Activated CD4-positive, alpha-beta memory T cell treated with anti-CD3 and anti-CD28 coated beads for 36 hours (primary cell): ENCODE results near the gene IFNGR2. TPM values are rescaled to one million over a fixed set of nuclear protein-coding genes. Genes with fewer than 3 reads are reported as not detected.
"Not testable (repeated sequence)": the region's sequence is repeated elsewhere in the genome, so short reads cannot be mapped to it uniquely, and the experiment has no call there.

Experiments
- CTCF ChIA-PET: fragments of 350-600 bp; sonication (Branson Sonifier 250); formaldehyde crosslinking; loops from one replicate; lab custom pipeline; 2021; ENCODE audit warnings: antibody characterized with exemption, inconsistent platforms; lab: Charles Lee
- POLR2A ChIA-PET: fragments of 350-600 bp; sonication (Branson Sonifier 250); formaldehyde crosslinking; loops from one replicate; lab custom pipeline; 2021; ENCODE audit warnings: antibody characterized with exemption; lab: Charles Lee
- DNase-seq: peaks from one replicate; pipeline ENCODE4 v3.0.0-alpha.2; 2020
- H3K27ac Mint-ChIP-seq: one replicate; pipeline ENCODE4 v1.8.0; 2021; ENCODE audit warnings: mixed read lengths
- H3K27me3 Mint-ChIP-seq: one replicate; pipeline ENCODE4 v1.8.0; 2021; ENCODE audit warnings: mixed read lengths
- H3K36me3 Mint-ChIP-seq: one replicate; pipeline ENCODE4 v1.8.0; 2021; ENCODE audit warnings: mixed read lengths
- H3K4me1 Mint-ChIP-seq: one replicate; pipeline ENCODE4 v1.8.0; 2021; ENCODE audit warnings: low read depth, mixed read lengths
- H3K4me3 Mint-ChIP-seq: one replicate; pipeline ENCODE4 v1.8.0; 2021; ENCODE audit warnings: mild to moderate bottlenecking, mixed read lengths
- H3K9me3 Mint-ChIP-seq: one replicate; pipeline ENCODE4 v1.8.0; 2021; ENCODE audit warnings: mixed read lengths
- intact Hi-C: fragments of 100-400 bp; cut with micrococcal nuclease; formaldehyde crosslinking; loops from one replicate; pipeline ENCODE4 v1.15.1; 2023
- total RNA-seq, 2 experiments: library from RNA; stranded (reverse); gene quantifications; one replicate each; pipeline ENCODE4 v1.2.3, GENCODE V29; 2021

IFNGR2 gene
- total RNA-seq, 2 experiments from 2014 or later, result 14.3 to 17.0 TPM

- intact Hi-C loops, result loop anchor here (2.0 kb wide), 1 partner anchor 62 kb away; no protein-coding TSS in a partner anchor
- no peak overlapping the region for H3K4me3 Mint-ChIP-seq
- no peaks in the 10 kb centered on the region for H3K27me3 Mint-ChIP-seq
- no peak for DNase-seq
- POLR2A ChIA-PET, result interaction anchor here (1.0 kb wide), 1 partner anchor 10 kb away, joined by 4 read pairs; no protein-coding TSS in a partner anchor
- CTCF ChIA-PET, result interaction anchor here (0.6 to 6.6 kb wide), 43 partner anchors 9 to 687 kb away, joined by 3 to 72 read pairs (median 5); partner anchors contain the start of genes IFNAR1, IL10RB and TMEM50B
- no peak overlapping the region for H3K27ac Mint-ChIP-seq
- H3K4me1 Mint-ChIP-seq, result peaks cover 3% of the 10 kb centered on the region
- no peaks in the 10 kb centered on the region for H3K9me3 Mint-ChIP-seq
- peaks cover 2% of the 10 kb centered on the region for H3K36me3 Mint-ChIP-seq
Measured at GRCh38 chr21:33444499-33444898, 41.3 kb downstream of the IFNGR2 start.

- H3K27me3 Mint-ChIP-seq, H3K27ac Mint-ChIP-seq, DNase-seq, intact Hi-C loops, H3K9me3 Mint-ChIP-seq, POLR2A ChIA-PET, H3K36me3 Mint-ChIP-seq, H3K4me1 Mint-ChIP-seq, H3K4me3 Mint-ChIP-seq: not testable (repeated sequence)
- CTCF ChIA-PET, result interaction anchor here (0.7 to 6.6 kb wide), 8 partner anchors 8 to 319 kb away, joined by 3 to 72 read pairs (median 8); partner anchors contain the start of gene IFNAR1
Measured at GRCh38 chr21:33446620-33447019, 43.4 kb downstream of the IFNGR2 start.

DNA sequence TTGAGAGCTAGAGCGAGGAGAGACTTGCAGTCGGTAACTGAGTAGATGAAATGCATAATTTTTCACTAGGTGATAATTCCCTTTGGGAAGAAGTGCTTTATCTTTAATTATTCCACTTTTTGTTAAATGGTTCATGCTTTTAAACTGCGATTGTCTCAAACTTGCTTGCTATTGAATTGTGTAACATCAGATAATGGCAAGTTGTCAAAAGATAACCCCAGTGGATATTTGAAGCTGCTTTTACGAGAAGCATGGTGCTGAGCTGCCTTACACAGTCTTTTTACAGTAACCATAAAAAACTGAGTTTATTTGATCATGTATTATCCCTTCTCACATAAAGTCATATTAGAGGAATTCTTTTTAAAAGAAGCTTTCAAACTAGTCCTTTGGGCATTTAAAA lies 46.4 kb downstream of the IFNGR2 start:
- DNase-seq, result no peak
- intact Hi-C loops, result no loop called here
- no peak overlapping the region for H3K4me3 Mint-ChIP-seq
- CTCF ChIA-PET, result interaction anchor here (0.7 to 1.3 kb wide), 3 partner anchors 242 to 253 kb away, joined by 3 to 9 read pairs (median 5); no protein-coding TSS in a partner anchor
- H3K27me3 Mint-ChIP-seq, result no peaks in the 10 kb centered on the region
- H3K27ac Mint-ChIP-seq, result no peak overlapping the region
- POLR2A ChIA-PET, result no interaction called here
- peaks cover 3% of the 10 kb centered on the region for H3K36me3 Mint-ChIP-seq
- H3K9me3 Mint-ChIP-seq, result no peaks in the 10 kb centered on the region
- H3K4me1 Mint-ChIP-seq, result peaks cover 3% of the 10 kb centered on the region

DNA sequence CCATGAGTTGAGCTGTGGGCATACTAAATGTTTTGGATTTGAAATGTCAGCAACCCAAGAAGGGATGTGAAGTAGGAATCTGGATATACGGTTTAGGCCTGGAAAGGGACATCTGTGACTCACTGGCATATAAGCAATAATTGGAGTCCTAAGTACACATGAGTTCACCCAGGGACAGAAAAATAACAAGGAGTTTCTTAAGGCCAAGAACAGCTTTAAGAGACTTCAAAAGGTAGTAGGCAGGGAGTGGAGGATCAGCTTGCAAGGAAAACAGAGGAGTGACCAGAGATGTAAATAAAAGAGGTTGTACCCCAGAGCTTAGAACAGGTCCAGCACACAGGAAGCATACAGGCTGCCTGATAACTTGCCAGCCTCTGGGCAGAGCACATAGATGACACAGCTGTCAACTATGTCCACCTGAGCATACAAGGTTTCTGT lies 48.4 kb downstream of the IFNGR2 start:
- POLR2A ChIA-PET, result no interaction called here
- H3K27me3 Mint-ChIP-seq, result no peaks in the 10 kb centered on the region
- CTCF ChIA-PET, result interaction anchor here (0.8 to 1.2 kb wide), 2 partner anchors 154 to 255 kb away, joined by 3 read pairs; no protein-coding TSS in a partner anchor

GRCh38 chr21:33452362-33452761 lies 49.1 kb downstream of the IFNGR2 start:
- no peak overlapping the region for H3K27ac Mint-ChIP-seq
- peaks cover 5% of the 10 kb centered on the region for H3K36me3 Mint-ChIP-seq
- H3K4me1 Mint-ChIP-seq, result no peaks in the 10 kb centered on the region
- intact Hi-C loops, result no loop called here
- no peaks in the 10 kb centered on the region for H3K27me3 Mint-ChIP-seq
- POLR2A ChIA-PET, result no interaction called here
- CTCF ChIA-PET, result interaction anchor here (1.2 kb wide), 1 partner anchor 154 kb away, joined by 3 read pairs; no protein-coding TSS in a partner anchor
- no peak for DNase-seq
- no peaks in the 10 kb centered on the region for H3K9me3 Mint-ChIP-seq
- H3K4me3 Mint-ChIP-seq, result no peak overlapping the region

More for the DNA sequence above, 48.4 kb downstream of the IFNGR2 start:
- Mint-ChIP-seq H3K27ac (no peak overlapping the region), H3K4me1 (no peaks in the 10 kb centered on the region), H3K4me3 (no peak overlapping the region), H3K9me3 (no peaks in the 10 kb centered on the region), H3K36me3 (peaks cover 5% of the 10 kb centered on the region)
- no peak for DNase-seq
- intact Hi-C loops, result no loop called here

GRCh38 chr21:33455686-33456446 lies 52.7 kb downstream of the IFNGR2 start:
- intact Hi-C loops, result no loop called here
- no peak for DNase-seq
- H3K27me3 Mint-ChIP-seq, result no peaks in the 10 kb centered on the region
- no peak overlapping the region for H3K27ac Mint-ChIP-seq
- ChIA-PET POLR2A (no interaction called here), CTCF (interaction anchor here (1.3 to 1.9 kb wide), 2 partner anchors 10 to 259 kb away, joined by 4 to 7 read pairs; no protein-coding TSS in a partner anchor)
- no peaks in the 10 kb centered on the region for H3K9me3 Mint-ChIP-seq
- H3K4me3 Mint-ChIP-seq, result no peak overlapping the region
- H3K36me3 Mint-ChIP-seq, result peaks cover 6% of the 10 kb centered on the region
- no peaks in the 10 kb centered on the region for H3K4me1 Mint-ChIP-seq

- no peaks in the 10 kb centered on the region for H3K4me1 Mint-ChIP-seq
- CTCF ChIA-PET, result interaction anchor here (0.8 to 2.4 kb wide), 4 partner anchors 9 to 147 kb away, joined by 3 to 10 read pairs (median 4); no protein-coding TSS in a partner anchor
- DNase-seq, result no peak
- no peak overlapping the region for H3K4me3 Mint-ChIP-seq
- intact Hi-C loops, result no loop called here
- H3K9me3 Mint-ChIP-seq, result no peaks in the 10 kb centered on the region
- POLR2A ChIA-PET, result interaction anchor here (0.8 kb wide), 1 partner anchor 20 kb away, joined by 3 read pairs; no protein-coding TSS in a partner anchor
- no peaks in the 10 kb centered on the region for H3K27me3 Mint-ChIP-seq
- no peak overlapping the region for H3K27ac Mint-ChIP-seq
- peaks cover 3% of the 10 kb centered on the region for H3K36me3 Mint-ChIP-seq
Measured at GRCh38 chr21:33458861-33459260, 55.6 kb downstream of the IFNGR2 start.

DNA sequence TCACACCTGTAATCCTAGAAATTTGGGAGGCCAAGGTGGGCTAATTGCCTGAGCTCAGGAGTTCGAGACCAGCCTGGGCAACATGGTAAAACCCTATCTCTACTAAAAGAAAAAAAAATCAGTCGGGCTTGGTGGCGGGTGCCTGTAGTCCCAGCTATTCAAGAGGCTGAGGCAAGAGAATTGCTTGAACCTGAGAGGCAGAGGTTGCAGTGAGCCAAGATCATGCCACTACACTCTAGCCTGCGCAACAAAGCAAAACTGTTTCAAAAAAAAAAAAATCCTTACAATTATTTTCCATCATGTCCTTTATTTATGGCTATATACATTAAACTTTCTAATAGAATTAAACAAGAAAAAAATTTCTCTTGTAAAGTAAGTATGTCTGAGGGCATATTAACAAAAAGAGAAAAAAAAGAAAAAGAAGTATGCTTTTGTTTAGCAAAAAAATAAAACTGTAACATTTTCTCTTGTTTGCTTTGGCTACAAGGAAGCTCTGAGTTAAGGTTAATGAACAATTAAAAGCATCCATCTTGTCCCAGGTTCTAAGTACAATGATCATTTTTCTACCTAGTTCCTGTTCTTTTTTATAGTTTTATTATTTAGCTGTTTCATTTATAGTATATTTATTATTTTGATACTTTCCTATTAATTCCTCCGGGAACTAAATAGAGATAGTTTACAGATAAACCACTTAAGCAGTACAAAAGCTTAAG lies 58.5 kb downstream of the IFNGR2 start:
- Mint-ChIP-seq H3K27ac (no peak overlapping the region), H3K9me3 (no peaks in the 10 kb centered on the region), H3K36me3 (peaks cover 3% of the 10 kb centered on the region), H3K4me3 (no peak overlapping the region), H3K4me1 (no peaks in the 10 kb centered on the region), H3K27me3 (no peaks in the 10 kb centered on the region)
- intact Hi-C loops, result no loop called here
- CTCF ChIA-PET, result interaction anchor here (0.7 to 1.8 kb wide), 3 partner anchors 17 to 329 kb away, joined by 3 to 7 read pairs (median 6); partner anchors contain the start of gene TMEM50B
- DNase-seq, result no peak
- POLR2A ChIA-PET, result no interaction called here

GRCh38 chr21:33469183-33469582 lies 66.0 kb downstream of the IFNGR2 start:
- intact Hi-C loops, H3K9me3 Mint-ChIP-seq, H3K36me3 Mint-ChIP-seq, H3K27me3 Mint-ChIP-seq, CTCF ChIA-PET, POLR2A ChIA-PET, H3K4me1 Mint-ChIP-seq, DNase-seq, H3K4me3 Mint-ChIP-seq, H3K27ac Mint-ChIP-seq: not testable (repeated sequence)

DNA sequence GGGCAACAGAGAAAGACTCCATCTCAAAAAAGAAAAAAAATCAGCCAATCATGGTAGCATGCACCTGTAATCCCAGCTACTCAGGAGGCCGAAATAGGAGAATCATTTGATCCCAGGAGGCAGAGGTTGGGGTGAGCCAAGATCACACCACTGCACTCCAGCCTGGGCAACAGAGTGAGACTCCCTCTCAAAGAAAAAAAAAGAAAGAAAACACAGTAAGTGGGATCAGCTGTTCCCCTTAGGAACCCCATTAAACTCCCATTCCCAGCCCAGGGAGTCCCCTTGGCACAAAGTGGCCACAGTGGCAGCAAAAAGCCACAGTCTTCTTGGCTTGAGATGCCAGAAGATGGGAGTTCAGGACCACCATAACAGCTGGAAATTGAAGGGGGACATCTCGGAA lies 67.5 kb downstream of the IFNGR2 start:
- ChIA-PET CTCF (interaction anchor here (1.2 kb wide), 1 partner anchor 274 kb away, joined by 3 read pairs; no protein-coding TSS in a partner anchor), POLR2A (no interaction called here)
- H3K4me3 Mint-ChIP-seq, result no peak overlapping the region
- H3K27me3 Mint-ChIP-seq, result no peaks in the 10 kb centered on the region
- peaks cover 8% of the 10 kb centered on the region for H3K4me1 Mint-ChIP-seq
- intact Hi-C loops, result no loop called here
- H3K9me3 Mint-ChIP-seq, result no peaks in the 10 kb centered on the region
- H3K27ac Mint-ChIP-seq, result no peak overlapping the region
- DNase-seq, result no peak
- H3K36me3 Mint-ChIP-seq, result peaks cover 5% of the 10 kb centered on the region

DNA sequence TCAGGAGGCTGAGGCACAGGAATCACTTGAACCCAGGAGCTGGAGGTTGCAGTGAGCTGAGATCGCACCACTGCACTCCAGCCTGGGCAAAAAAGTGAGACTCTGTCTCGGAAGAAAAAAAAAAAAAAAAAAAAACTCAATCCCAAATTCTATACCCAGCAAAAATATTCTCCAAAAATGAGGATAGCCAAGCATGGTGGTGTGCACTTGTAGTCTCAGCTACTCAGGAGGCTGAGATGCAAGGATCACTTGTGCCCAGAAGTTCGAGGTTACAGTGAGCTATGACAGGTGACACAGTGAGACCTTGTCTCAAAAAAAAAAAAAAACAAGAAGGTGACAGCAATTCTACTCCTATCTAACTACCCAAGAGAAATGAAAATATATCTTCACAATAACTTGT lies 70.1 kb downstream of the IFNGR2 start:
- Mint-ChIP-seq H3K4me1 (peaks cover 15% of the 10 kb centered on the region), H3K9me3 (no peaks in the 10 kb centered on the region), H3K36me3 (peaks cover 2% of the 10 kb centered on the region), H3K4me3 (no peak overlapping the region), H3K27ac (no peak overlapping the region), H3K27me3 (no peaks in the 10 kb centered on the region)
- intact Hi-C loops, result no loop called here
- CTCF ChIA-PET, result interaction anchor here (0.6 kb wide), 1 partner anchor 1058 kb away, joined by 3 read pairs; no protein-coding TSS in a partner anchor
- POLR2A ChIA-PET, result no interaction called here
- DNase-seq, result no peak
